IMR-90 (cell line): ENCODE measurements around the gene OR51B4. TPM values are rescaled to one million over a fixed set of nuclear protein-coding genes. Genes with fewer than 3 reads are reported as not detected.

Experiments
- ATAC-seq: fragments of 200-7000 bp; cut with Tn5 transposase; 2 replicates; pipeline ENCODE4 v1.9.1; 2020; ENCODE audit warnings: low read depth, mild to moderate bottlenecking, moderate library complexity
- BruUV-seq: library from RNA; stranded (reverse); fragments of 400-500 nt; replicated peaks from 2 replicates; lab custom pipeline; 2021; lab: Mats Ljungman, UMichigan
- CTCF ChIA-PET: fragments of 300-600 bp; formaldehyde crosslinking; extraction: SDS; loops from one replicate; lab custom pipeline; 2021; ENCODE audit warnings: antibody characterized with exemption; lab: Yijun Ruan, JAX
- POLR2A ChIA-PET: fragments of 300-600 bp; sonication (Branson Sonifier 250); formaldehyde crosslinking; loops from one replicate; lab custom pipeline; 2022; ENCODE audit warnings: antibody characterized with exemption; ENCODE audit not compliant: unreplicated experiment; lab: Charles Lee
- DNase-seq: peaks from one replicate; pipeline ENCODE4 v3.0.0; 2013
- H2AFZ ChIP-seq: replicated peaks from 2 replicates; pipeline ENCODE3; 2013; ENCODE audit warnings: low read length, mild to moderate bottlenecking; ENCODE audit not compliant: poor library complexity
- H2AK5ac ChIP-seq: 2 replicates; pipeline ENCODE4 v1.6.1; 2013; ENCODE audit warnings: low read depth, low read length, inconsistent platforms
- H2AK9ac ChIP-seq: replicated peaks from 2 replicates; pipeline ENCODE3; 2013; ENCODE audit warnings: mild to moderate bottlenecking, low read depth, low read length, moderate library complexity; ENCODE audit not compliant: poor library complexity
- H2BK120ac ChIP-seq: 2 replicates; pipeline ENCODE4 v1.6.1; 2013; ENCODE audit warnings: low read depth, low read length, inconsistent platforms
- H2BK15ac ChIP-seq: 3 replicates; pipeline ENCODE4 v1.6.1; 2013; ENCODE audit warnings: low read depth, low read length, inconsistent platforms
- H2BK20ac ChIP-seq: 2 replicates; pipeline ENCODE4 v1.6.1; 2013; ENCODE audit warnings: low read depth, mild to moderate bottlenecking, inconsistent platforms, low read length, moderate library complexity
- H2BK5ac ChIP-seq: 2 replicates; pipeline ENCODE4 v1.6.1; 2013; ENCODE audit warnings: mild to moderate bottlenecking, low read depth, low read length, inconsistent platforms; ENCODE audit not compliant: poor library complexity, severe bottlenecking
- H3K14ac ChIP-seq: replicated peaks from 2 replicates; pipeline ENCODE4 v1.6.1; 2013; ENCODE audit warnings: low read depth, low read length, inconsistent platforms
- H3K18ac ChIP-seq: 2 replicates; pipeline ENCODE4 v1.6.1; 2013; ENCODE audit warnings: low read depth, low read length, control low read depth
- H3K23ac ChIP-seq: 2 replicates; pipeline ENCODE4 v1.6.1; 2013; ENCODE audit warnings: low read depth, low read length, inconsistent platforms
- H3K27ac ChIP-seq: 2 replicates; pipeline ENCODE4 v1.5.1; 2013; ENCODE audit warnings: mild to moderate bottlenecking, control low read depth, low read length; ENCODE audit not compliant: insufficient read depth
- H3K27me3 ChIP-seq: 2 replicates; pipeline ENCODE4 v1.6.1; 2013; ENCODE audit warnings: low read length; ENCODE audit not compliant: control insufficient read depth, insufficient read depth
- H3K36me3 ChIP-seq: 2 replicates; pipeline ENCODE4 v1.6.1; 2013; ENCODE audit warnings: low read length, mixed read lengths; ENCODE audit not compliant: control insufficient read depth, insufficient read depth
- H3K4ac ChIP-seq: 2 replicates; pipeline ENCODE4 v1.6.1; 2013; ENCODE audit warnings: low read depth, low read length, inconsistent platforms
- H3K4me1 ChIP-seq: 2 replicates; pipeline ENCODE4 v1.6.1; 2013; ENCODE audit warnings: low read length, mixed read lengths; ENCODE audit not compliant: control insufficient read depth, insufficient read depth
- H3K4me2 ChIP-seq: 2 replicates; pipeline ENCODE4 v1.6.1; 2013; ENCODE audit warnings: low read depth, mild to moderate bottlenecking, control low read depth, low read length, moderate library complexity
- H3K4me3 ChIP-seq: 2 replicates; pipeline ENCODE4 v1.5.1; 2013; ENCODE audit warnings: low read depth, mild to moderate bottlenecking, control low read depth, low read length, moderate library complexity; ENCODE audit not compliant: insufficient read depth
- H3K56ac ChIP-seq: 2 replicates; pipeline ENCODE4 v1.6.1; 2013; ENCODE audit warnings: low read length, inconsistent platforms; ENCODE audit not compliant: insufficient read depth; ENCODE audit errors: extremely low read depth
- H3K79me1 ChIP-seq, 2 experiments: 2 replicates each; pipeline ENCODE4 v1.6.1; 2013; ENCODE audit warnings: low read length in 2 of 2, inconsistent platforms in 1 of 2, low read depth in 1 of 2
- H3K9ac ChIP-seq: 2 replicates; pipeline ENCODE4 v1.6.1; 2013; ENCODE audit warnings: low read depth, low read length, control low read depth
- H3K9me1 ChIP-seq: 2 replicates; pipeline ENCODE4 v1.6.1; 2013; ENCODE audit warnings: low read length, inconsistent platforms; ENCODE audit not compliant: insufficient read depth
- H3K9me3 ChIP-seq: 2 replicates; pipeline ENCODE4 v1.6.1; 2013; ENCODE audit warnings: low read length; ENCODE audit not compliant: control insufficient read depth, insufficient read depth
- H4K20me1 ChIP-seq: 2 replicates; pipeline ENCODE4 v1.6.1; 2013; ENCODE audit warnings: low read length, inconsistent platforms; ENCODE audit not compliant: insufficient read depth
- H4K5ac ChIP-seq: 2 replicates; pipeline ENCODE4 v1.6.1; 2013; ENCODE audit warnings: mild to moderate bottlenecking, low read depth, low read length, control low read depth
- H4K8ac ChIP-seq, 2 experiments: 2 replicates each; pipeline ENCODE4 v1.6.1; 2013; ENCODE audit warnings: low read depth in 2 of 2, low read length in 2 of 2, control low read depth in 1 of 2, inconsistent platforms in 1 of 2
- H4K91ac ChIP-seq: 2 replicates; pipeline ENCODE4 v1.6.1; 2013; ENCODE audit warnings: low read depth, low read length, inconsistent platforms; ENCODE audit not compliant: insufficient read depth
- BHLHE40 ChIP-seq: fragments of 150-350 bp; IDR thresholded peaks from 2 replicates; pipeline ENCODE4 v1.6.1; 2016; ENCODE audit warnings: mild to moderate bottlenecking, low read depth, low read length
- CEBPB ChIP-seq: IDR thresholded peaks from 2 replicates; pipeline ENCODE4 v1.6.1; 2012; ENCODE audit warnings: low read depth, low read length, improper control_type of control experiment
- CHD1 ChIP-seq: IDR thresholded peaks from 2 replicates; pipeline ENCODE4 v1.6.1; 2012; ENCODE audit warnings: low read depth, low read length, improper control_type of control experiment
- ELK1 ChIP-seq: fragments of 150-350 bp; IDR thresholded peaks from 2 replicates; pipeline ENCODE4 v1.6.1; 2016; ENCODE audit warnings: low read depth, mild to moderate bottlenecking, low read length, moderate library complexity, borderline replicate concordance
- FOS ChIP-seq: fragments of 150-350 bp; IDR thresholded peaks from 2 replicates; pipeline ENCODE4 v1.6.1; 2016; ENCODE audit warnings: low read depth, low read length
- MAFK ChIP-seq: IDR thresholded peaks from 2 replicates; pipeline ENCODE4 v1.6.1; 2012; ENCODE audit warnings: low read depth, low read length, improper control_type of control experiment
- MAZ ChIP-seq: IDR thresholded peaks from 2 replicates; pipeline ENCODE4 v1.6.1; 2012; ENCODE audit warnings: low read depth, mild to moderate bottlenecking, low read length, improper control_type of control experiment, moderate library complexity, borderline replicate concordance
- MXI1 ChIP-seq: IDR thresholded peaks from 2 replicates; pipeline ENCODE4 v1.6.1; 2012; ENCODE audit warnings: low read depth, mild to moderate bottlenecking, low read length, moderate library complexity, borderline replicate concordance
- NFE2L2 ChIP-seq: fragments of 150-350 bp; IDR thresholded peaks from 2 replicates; pipeline ENCODE4 v1.6.1; 2016; ENCODE audit warnings: low read depth, mild to moderate bottlenecking, low read length
- POLR2A ChIP-seq: IDR thresholded peaks from 2 replicates; pipeline ENCODE4 v1.6.1; 2012; ENCODE audit warnings: mild to moderate bottlenecking, low read depth, low read length
- RAD21 ChIP-seq: IDR thresholded peaks from 2 replicates; pipeline ENCODE4 v1.6.1; 2012; ENCODE audit warnings: low read length, improper control_type of control experiment
- RCOR1 ChIP-seq: IDR thresholded peaks from 2 replicates; pipeline ENCODE4 v1.6.1; 2012; ENCODE audit warnings: mild to moderate bottlenecking, low read length, improper control_type of control experiment; ENCODE audit not compliant: insufficient replicate concordance
- RFX5 ChIP-seq: IDR thresholded peaks from 2 replicates; pipeline ENCODE4 v1.8.0; 2012; ENCODE audit warnings: low read depth, mild to moderate bottlenecking, low read length, moderate library complexity
- SMC3 ChIP-seq: fragments of 150-350 bp; IDR thresholded peaks from 2 replicates; pipeline ENCODE4 v1.6.1; 2016; ENCODE audit warnings: low read depth, mild to moderate bottlenecking, antibody characterized with exemption, low read length, moderate library complexity
- USF2 ChIP-seq: fragments of 150-350 bp; IDR thresholded peaks from 2 replicates; pipeline ENCODE4 v1.6.1; 2017; ENCODE audit warnings: mild to moderate bottlenecking, antibody characterized with exemption, low read length, low read depth
- WGBS, 2 experiments: methylation state at CpG; one replicate each; pipeline versions ENCODE4 v1.1.5 to v1.1.7; 2013; ENCODE audit warnings: missing lambda C conversion rate in 2 of 2; ENCODE audit not compliant: insufficient read length in 1 of 2; ENCODE audit errors: extremely low coverage in 2 of 2; 5-methylcytosine and 5-hydroxymethylcytosine counted together
- dilution Hi-C: fragments of 300-500 bp; cut with HindIII; formaldehyde crosslinking; loops from one replicate; pipeline ENCODE4 v1.14.3; 2018; ENCODE audit warnings: low sequenced_read_pairs; ENCODE audit not compliant: unreplicated experiment
- in situ Hi-C: fragments of 300-500 bp; cut with MboI; formaldehyde crosslinking; loops from 3 replicates; pipeline ENCODE4 v1.14.3; 2019; ENCODE audit warnings: low sequenced_read_pairs, inconsistent platforms, mixed read lengths
- intact Hi-C: fragments of 100-400 bp; cut with micrococcal nuclease; formaldehyde crosslinking; loops from 2 replicates; pipeline ENCODE4 v1.10.0; 2022
- polyA plus RNA-seq, 3 experiments: library from polyadenylated mRNA; depleted of rRNA; stranded (reverse); fragments of >200 nt; gene quantifications; 2 replicates each; pipeline ENCODE4 v1.2.3, GENCODE V29; 2012; ENCODE audit warnings: low replicate concordance in 1 of 3
- total RNA-seq: library from RNA; depleted of rRNA; stranded (reverse); fragments of >200 nt; gene quantifications from 2 replicates; pipeline ENCODE4 v1.2.3, GENCODE V29; 2012
- TF ChIP-seq, protein P1 (sequence below): conservative IDR thresholded peaks from 2 replicates; pipeline ENCODE4 v1.5.1; 2012; ENCODE audit warnings: mild to moderate bottlenecking, low read depth, low read length, improper control_type of control experiment

OR51B4 gene
- total and polyA plus RNA-seq, 2 of the 4 experiments (the other 2 are of a cell fraction), result not detected

DNA sequence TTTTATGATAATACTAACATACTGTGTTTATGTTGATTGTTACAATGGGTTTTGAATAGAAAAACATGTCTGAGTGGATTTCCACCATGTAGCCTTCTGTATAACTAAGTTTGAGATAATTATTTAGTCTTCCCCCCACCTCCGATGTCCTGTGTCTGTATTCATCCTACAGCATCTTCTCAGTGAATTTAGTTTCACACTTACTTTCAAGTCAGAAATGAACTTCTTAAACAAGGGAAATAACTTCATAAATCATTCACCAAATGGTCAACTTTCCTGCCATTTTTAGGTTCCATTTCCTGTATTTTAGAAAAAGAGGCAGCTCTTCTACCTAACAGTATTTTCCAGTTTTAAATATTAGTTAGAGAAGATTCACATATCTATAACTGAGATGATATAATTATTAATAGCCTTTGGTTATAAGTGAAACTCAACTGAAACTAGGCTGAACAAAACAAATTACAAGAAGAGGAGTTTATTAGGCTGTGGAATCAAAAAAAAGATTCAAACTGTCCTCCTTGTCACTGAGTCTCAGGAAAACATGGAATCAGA is 38.1 kb upstream of the OR51B4 start:
- ATAC-seq (no peak), DNase-seq (no peak)
- H4K8ac ChIP-seq, result peak overlapping the region; percentile 75 to 78; a peak in 2 of 4 replicates
- H3K9me1 ChIP-seq, result peaks cover 7% of the 10 kb centered on the region; the same call in 1 of the 2 replicates
- H2BK20ac ChIP-seq, result peak overlapping the region; percentile 93
- H2BK5ac ChIP-seq, result peak overlapping the region; percentile 46
- no peak overlapping the region for H3K4me3 ChIP-seq
- H2BK15ac ChIP-seq, result peak overlapping the region; percentile 66; the same call in 2 of the 3 replicates
- no peak overlapping the region for H3K27ac ChIP-seq
- no peaks in the 10 kb centered on the region for H3K36me3 ChIP-seq
- peak overlapping the region; percentile 86; the same call in 1 of the 2 replicates for H3K4ac ChIP-seq
- H4K91ac ChIP-seq, result peak overlapping the region; percentile 21
- H3K18ac ChIP-seq, result peak overlapping the region; percentile 85; the same call in 1 of the 2 replicates
- ChIA-PET POLR2A (no interaction called here), CTCF (no interaction called here)
- no peaks in the 10 kb centered on the region for H3K27me3 ChIP-seq
- H3K4me2 ChIP-seq, result no peak overlapping the region
- no peak overlapping the region for H3K9ac ChIP-seq
- H3K56ac ChIP-seq, result no peak overlapping the region
- TF ChIP-seq MAZ, result no peak
- no peak for TF ChIP-seq POLR2A
- no peak for TF ChIP-seq FOS
- no peak for TF ChIP-seq RCOR1
- no peak for TF ChIP-seq SMC3
- TF ChIP-seq, protein P1, sequence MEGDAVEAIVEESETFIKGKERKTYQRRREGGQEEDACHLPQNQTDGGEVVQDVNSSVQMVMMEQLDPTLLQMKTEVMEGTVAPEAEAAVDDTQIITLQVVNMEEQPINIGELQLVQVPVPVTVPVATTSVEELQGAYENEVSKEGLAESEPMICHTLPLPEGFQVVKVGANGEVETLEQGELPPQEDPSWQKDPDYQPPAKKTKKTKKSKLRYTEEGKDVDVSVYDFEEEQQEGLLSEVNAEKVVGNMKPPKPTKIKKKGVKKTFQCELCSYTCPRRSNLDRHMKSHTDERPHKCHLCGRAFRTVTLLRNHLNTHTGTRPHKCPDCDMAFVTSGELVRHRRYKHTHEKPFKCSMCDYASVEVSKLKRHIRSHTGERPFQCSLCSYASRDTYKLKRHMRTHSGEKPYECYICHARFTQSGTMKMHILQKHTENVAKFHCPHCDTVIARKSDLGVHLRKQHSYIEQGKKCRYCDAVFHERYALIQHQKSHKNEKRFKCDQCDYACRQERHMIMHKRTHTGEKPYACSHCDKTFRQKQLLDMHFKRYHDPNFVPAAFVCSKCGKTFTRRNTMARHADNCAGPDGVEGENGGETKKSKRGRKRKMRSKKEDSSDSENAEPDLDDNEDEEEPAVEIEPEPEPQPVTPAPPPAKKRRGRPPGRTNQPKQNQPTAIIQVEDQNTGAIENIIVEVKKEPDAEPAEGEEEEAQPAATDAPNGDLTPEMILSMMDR, result no peak
- TF ChIP-seq MAFK, result no peak
- no peak for TF ChIP-seq NFE2L2
- TF ChIP-seq ELK1, result no peak
- no peak for TF ChIP-seq MXI1
- no peak for TF ChIP-seq USF2
- no peak for TF ChIP-seq CHD1
- TF ChIP-seq RAD21, result no peak
- TF ChIP-seq RFX5, result no peak
- no peak for TF ChIP-seq BHLHE40
- TF ChIP-seq CEBPB, result no peak
- no peaks in the 10 kb centered on the region for H3K9me3 ChIP-seq
- no peak overlapping the region; the same call in 1 of the 2 replicates for H2AK5ac ChIP-seq
- H3K23ac ChIP-seq, result no peak overlapping the region
- H4K5ac ChIP-seq, result peak overlapping the region; percentile 82; the same call in 1 of the 2 replicates
- no peak overlapping the region for H3K14ac ChIP-seq
- no peaks in the 10 kb centered on the region for H4K20me1 ChIP-seq
- WGBS, 2 experiments, result no CpG with 5 or more reads among the region's 1 CpG
- no peaks in the 10 kb centered on the region for H3K79me1 ChIP-seq
- H3K4me1 ChIP-seq, result peaks cover 14% of the 10 kb centered on the region
- H2AFZ ChIP-seq, result no peak overlapping the region
- dilution Hi-C loops (no loop called here), intact Hi-C loops (no loop called here), in situ Hi-C loops (no loop called here)
- H2AK9ac ChIP-seq, result no peak overlapping the region
- BruUV-seq, result no TSS peak
- peak overlapping the region; percentile 94; the same call in 1 of the 2 replicates for H2BK120ac ChIP-seq
